HCT116 (cell line): ENCODE results near the gene UVRAG. TPM values are rescaled to one million over a fixed set of nuclear protein-coding genes. Genes with fewer than 3 reads are reported as not detected.

Experiments used
- ATAC-seq: fragments of 200-7000 bp; cut with Tn5 transposase; 2 replicates; pipeline ENCODE4 v1.9.1; 2020; ENCODE audit warnings: mild to moderate bottlenecking, moderate library complexity
- BruUV-seq: library from RNA; stranded (reverse); fragments of 400-500 nt; replicated peaks from 2 replicates; lab custom pipeline; 2021; lab: Mats Ljungman, UMichigan
- CTCF ChIA-PET: fragments of 300-600 bp; sonication (Branson Sonifier 250); formaldehyde crosslinking; loops from one replicate; lab custom pipeline; 2021; ENCODE audit warnings: antibody characterized with exemption; lab: Charles Lee
- POLR2A ChIA-PET: fragments of 300-600, 350-600 bp; sonication (Branson Sonifier 250); formaldehyde crosslinking; loops from one replicate; lab custom pipeline; 2021; ENCODE audit warnings: antibody characterized with exemption; lab: Charles Lee
- RAD21 ChIA-PET, 2 experiments: fragments of 300-600 bp; sonication (Branson Sonifier 250); formaldehyde crosslinking; loops; one replicate each; lab custom pipeline; 2023; ENCODE audit warnings: low total read pairs in 2 of 2; ENCODE audit not compliant: uncharacterized antibody in 2 of 2, unreplicated experiment in 2 of 2, low non-redundant PET in 1 of 2; lab: Charles Lee
- DNase-seq: peaks from one replicate; pipeline ENCODE4 v3.0.0-alpha.2; 2010; ENCODE audit warnings: low read depth, low spot score
- H2AFZ ChIP-seq: fragments of 200-600 bp; shearing (Covaris generic), sonication (generic); 2 replicates; pipeline ENCODE4 v1.6.1; 2017; ENCODE audit warnings: low read depth, mixed run types, mixed read lengths, antibody characterized with exemption, low read length; ENCODE audit not compliant: poor library complexity, severe bottlenecking
- H3K27ac ChIP-seq: 2 replicates; pipeline ENCODE4 v1.5.1; 2012; ENCODE audit warnings: low read depth, low read length
- H3K27me3 ChIP-seq: fragments of 200-600 bp; sonication (generic); 2 replicates; pipeline ENCODE4 v1.6.1; 2016; ENCODE audit warnings: mixed run types, low read length, mixed read lengths; ENCODE audit not compliant: insufficient read depth
- H3K36me3 ChIP-seq, 2 experiments: fragments of 200-500 bp in 1 of 2; fragments of 200-600 bp in 1 of 2; sonication (Bioruptor generic) in 1 of 2; sonication (generic) in 1 of 2; 2 replicates each; pipeline versions ENCODE4 v1.5.1 to v1.6.1; 2014 to 2016; ENCODE audit warnings: low read length in 2 of 2, inconsistent platforms in 1 of 2, mixed read lengths in 1 of 2, mixed run types in 1 of 2; ENCODE audit not compliant: insufficient read depth in 2 of 2, control insufficient read depth in 1 of 2
- H3K4me1 ChIP-seq, 2 experiments: fragments of 200-600 bp in 1 of 2; sonication (generic) in 1 of 2; 2 replicates each; pipeline versions ENCODE4 v1.5.1 to v1.6.1; 2012 to 2017; ENCODE audit warnings: low read length in 2 of 2, inconsistent platforms in 1 of 2, mild to moderate bottlenecking in 1 of 2, mixed read lengths in 1 of 2, mixed run types in 1 of 2, moderate library complexity in 1 of 2; ENCODE audit not compliant: insufficient read depth in 2 of 2, control insufficient read depth in 1 of 2
- H3K4me2 ChIP-seq: fragments of 200-600 bp; sonication (generic); 2 replicates; pipeline ENCODE4 v1.6.1; 2017; ENCODE audit warnings: mixed run types, low read length, mixed read lengths
- H3K4me3 ChIP-seq, 2 experiments: fragments of 200-600 bp in 1 of 2; sonication (generic) in 1 of 2; replicated peaks in 1 of 2; 2 replicates each; pipeline ENCODE4 v1.5.1; 2011 to 2016; ENCODE audit warnings: low read length in 2 of 2, control low read depth in 1 of 2, low read depth in 1 of 2, mild to moderate bottlenecking in 1 of 2, mixed read lengths in 1 of 2, mixed run types in 1 of 2
- H3K79me2 ChIP-seq: fragments of 200-600 bp; sonication (generic); 2 replicates; pipeline ENCODE4 v1.6.1; 2017; ENCODE audit warnings: mild to moderate bottlenecking, mixed run types, low read length, moderate library complexity, mixed read lengths; ENCODE audit not compliant: insufficient read depth
- H3K9ac ChIP-seq: fragments of 200-600 bp; sonication (generic); 2 replicates; pipeline ENCODE4 v1.6.1; 2016; ENCODE audit warnings: low read length, mixed read lengths
- H3K9me2 ChIP-seq: fragments of 200-600 bp; sonication (generic), shearing (Covaris generic); 2 replicates; pipeline ENCODE4 v1.6.1; 2017; ENCODE audit warnings: mixed run types, mild to moderate bottlenecking, moderate library complexity; ENCODE audit not compliant: insufficient read depth
- H3K9me3 ChIP-seq, 2 experiments: fragments of 200-500 bp in 1 of 2; fragments of 200-600 bp in 1 of 2; sonication (Bioruptor generic) in 1 of 2; sonication (generic) in 1 of 2; 2 replicates each; pipeline ENCODE4 v1.6.1; 2014 to 2017; ENCODE audit warnings: low read length in 2 of 2, mixed read lengths in 2 of 2, inconsistent platforms in 1 of 2, low read depth in 1 of 2, mild to moderate bottlenecking in 1 of 2, mixed run types in 1 of 2, moderate library complexity in 1 of 2; ENCODE audit not compliant: control insufficient read depth in 1 of 2, insufficient read depth in 1 of 2
- H4K20me1 ChIP-seq: fragments of 200-600 bp; sonication (generic), shearing (Covaris generic); 2 replicates; pipeline ENCODE4 v1.6.1; 2017; ENCODE audit warnings: mixed run types, mild to moderate bottlenecking, moderate library complexity; ENCODE audit not compliant: insufficient read depth
- CBX3 ChIP-seq: IDR thresholded peaks from 2 replicates; pipeline ENCODE4 v1.6.1; 2012; ENCODE audit warnings: low read depth
- EGR1 ChIP-seq: IDR thresholded peaks from 2 replicates; pipeline ENCODE4 v1.6.1; 2012; ENCODE audit warnings: low read depth
- ELF1 ChIP-seq: IDR thresholded peaks from 2 replicates; pipeline ENCODE4 v1.6.1; 2012; ENCODE audit warnings: low read depth, borderline replicate concordance
- FOSL1 ChIP-seq: IDR thresholded peaks from 2 replicates; pipeline ENCODE4 v1.6.1; 2012; ENCODE audit warnings: low read depth
- JUND ChIP-seq: IDR thresholded peaks from 2 replicates; pipeline ENCODE4 v1.6.1; 2012
- POLR2A ChIP-seq: IDR thresholded peaks from 2 replicates; pipeline ENCODE4 v1.7.0; 2011; ENCODE audit warnings: borderline replicate concordance; ENCODE audit not compliant: insufficient read depth, insufficient read length; ENCODE audit errors: extremely low read depth
- POLR2AphosphoS5 ChIP-seq: IDR thresholded peaks from 2 replicates; pipeline ENCODE4 v1.6.1; 2011; ENCODE audit warnings: mild to moderate bottlenecking, low read depth, low read length, moderate library complexity
- RAD21 ChIP-seq: IDR thresholded peaks from 2 replicates; pipeline ENCODE4 v1.6.1; 2012; ENCODE audit warnings: low read depth, mild to moderate bottlenecking
- REST ChIP-seq: IDR thresholded peaks from 2 replicates; pipeline ENCODE4 v1.6.1; 2012; ENCODE audit warnings: low read depth
- SIN3A ChIP-seq: IDR thresholded peaks from 2 replicates; pipeline ENCODE4 v1.6.1; 2012; ENCODE audit warnings: low read depth
- SP1 ChIP-seq: IDR thresholded peaks from 2 replicates; pipeline ENCODE4 v1.6.1; 2012; ENCODE audit warnings: low read depth
- SRF ChIP-seq: IDR thresholded peaks from 2 replicates; pipeline ENCODE4 v1.6.1; 2012; ENCODE audit warnings: low read depth
- ZFX ChIP-seq: fragments of 450-650 bp; IDR thresholded peaks from 2 replicates; pipeline ENCODE4 v1.6.1; 2017
- intact Hi-C: fragments of 100-400 bp; cut with micrococcal nuclease; formaldehyde crosslinking; loops from 2 replicates; pipeline ENCODE4 v1.10.0; 2022
- total RNA-seq: library from RNA; stranded (reverse); gene quantifications from one replicate; pipeline ENCODE4 v1.2.1, GENCODE V29; 2021; ENCODE audit not compliant: unreplicated experiment

The UVRAG gene
- total RNA-seq, 1 experiment from 2014 or later = 12.3 TPM

DNA sequence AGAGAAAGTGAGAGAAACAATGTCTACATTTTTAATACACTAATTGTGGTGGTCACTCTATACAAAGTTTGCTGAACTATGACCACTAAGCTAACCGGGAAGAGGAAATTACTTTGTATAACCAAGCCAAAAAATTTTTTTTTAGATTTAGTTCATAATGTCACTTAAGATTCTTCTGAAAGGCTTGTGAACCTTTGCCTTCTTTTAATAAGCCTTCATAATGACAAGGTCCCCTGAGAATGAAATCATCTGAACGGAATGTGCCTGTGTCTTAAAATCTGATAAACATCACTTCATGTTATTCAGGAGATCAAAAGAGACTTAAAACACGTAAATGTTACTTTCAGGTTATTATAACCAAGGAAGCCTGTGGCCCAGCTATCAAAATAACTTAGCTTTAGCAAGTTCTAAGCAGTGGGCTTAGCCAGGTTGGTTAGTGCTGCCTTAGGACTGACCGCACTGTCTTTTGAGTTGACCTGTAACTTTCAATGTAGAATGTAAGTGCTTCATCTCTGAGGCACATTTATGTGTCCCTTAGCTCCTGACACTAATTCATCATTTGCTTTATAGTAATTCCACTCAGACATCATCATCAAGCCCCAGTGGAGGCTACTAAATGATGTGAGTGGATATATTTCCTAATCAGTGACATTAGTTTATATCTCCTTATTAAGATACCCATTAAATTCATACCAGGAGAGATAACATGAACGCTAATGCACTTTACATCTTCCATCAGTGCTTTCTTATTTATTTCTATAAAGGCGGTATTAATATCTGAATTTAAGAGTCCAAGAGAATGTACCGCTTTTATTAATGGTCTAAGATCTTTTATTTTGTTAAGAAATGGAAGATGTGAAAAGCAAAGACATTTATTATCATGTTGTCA lies 268.8 kb downstream of the UVRAG start:
- ChIA-PET POLR2A (no interaction called here), RAD21 (no interaction called here)
- DNase-seq = no peak
- no peaks in the 10 kb centered on the region for H3K79me2 ChIP-seq
- no peaks in the 10 kb centered on the region for H3K27me3 ChIP-seq
- H4K20me1 ChIP-seq = no peaks in the 10 kb centered on the region
- no peak for TF ChIP-seq ELF1
- TF ChIP-seq SRF = no peak
- TF ChIP-seq REST = no peak
- no peak for TF ChIP-seq JUND
- TF ChIP-seq POLR2AphosphoS5 = no peak
- TF ChIP-seq EGR1 = no peak
- no peak for TF ChIP-seq SP1
- no peak for TF ChIP-seq CBX3
- TF ChIP-seq SIN3A = no peak
- TF ChIP-seq ZFX = no peak
- no peak for TF ChIP-seq FOSL1
- no peak for TF ChIP-seq POLR2A
- no peak for TF ChIP-seq RAD21
- TF ChIP-seq, all 23 proteins: peak for 0
- peak overlapping the region; percentile 16; the same call in 1 of the 2 replicates for H3K4me2 ChIP-seq
- peaks cover 5 to 10% of the 10 kb centered on the region in 2 experiments; a peak in 2 of 4 replicates for H3K4me1 ChIP-seq
- H3K9me3 ChIP-seq = no peaks in the 10 kb centered on the region
- BruUV-seq = no TSS peak
- intact Hi-C loops = no loop called here
- no peaks in the 10 kb centered on the region for H3K36me3 ChIP-seq
- no peak overlapping the region for H2AFZ ChIP-seq
- no peak overlapping the region for H3K9ac ChIP-seq
- ATAC-seq = peak; percentile 54
- H3K9me2 ChIP-seq = no peaks in the 10 kb centered on the region
- H3K27ac ChIP-seq = no peak overlapping the region
- H3K4me3 ChIP-seq = no peak overlapping the region
- CTCF ChIA-PET = no interaction called here
